Prostate gland (tissue), 2 donors: ENCODE measurements around the gene ARSG. TPM values are rescaled to one million over a fixed set of nuclear protein-coding genes. Genes with fewer than 3 reads are reported as not detected.
"Not testable (repeated sequence)": the region's sequence is repeated elsewhere in the genome, so short reads cannot be mapped to it uniquely, and the experiment has no call there.

Experiments used
- DNase-seq: peaks from one replicate; pipeline ENCODE4 v3.0.0-alpha.2; 2019; ENCODE audit warnings: low spot score
- H3K27ac ChIP-seq, 2 donors: fragments of 200-600 bp; sonication (generic); 2 replicates each; pipeline ENCODE4 v1.5.1; 2017 to 2019
- H3K27me3 ChIP-seq: fragments of 200-600 bp; sonication (generic); replicated peaks from 2 replicates; pipeline ENCODE4 v1.5.1; 2019; ENCODE audit not compliant: insufficient read depth
- H3K36me3 ChIP-seq, 2 donors: fragments of 200-600 bp; sonication (generic); 1 replicate in 1 of 2; 2 replicates in 1 of 2; pipeline versions ENCODE4 v1.5.1 to v1.8.1; 2017 to 2019
- H3K4me1 ChIP-seq: fragments of 200-600 bp; sonication (generic); replicated peaks from 2 replicates; pipeline ENCODE4 v1.5.1; 2019
- H3K4me3 ChIP-seq, 2 donors: fragments of 200-600 bp; sonication (generic); 2 replicates each; pipeline ENCODE4 v1.5.1; 2017 to 2019
- H3K9me3 ChIP-seq: fragments of 200-600 bp; sonication (generic); 2 replicates; pipeline ENCODE4 v1.5.1; 2017
- CTCF ChIP-seq, 4 experiments: fragments of 200-600 bp in 2 of 4; fragments of 450-650 bp in 2 of 4; sonication (generic) in 2 of 4; IDR thresholded peaks; 1 replicate in 3 of 4; 2 replicates in 1 of 4; pipeline ENCODE4 v1.5.1; 2016 to 2019; ENCODE audit warnings: antibody characterized with exemption in 4 of 4, mild to moderate bottlenecking in 2 of 4, moderate library complexity in 2 of 4
- POLR2A ChIP-seq: fragments of 450-650 bp; IDR thresholded peaks from one replicate; pipeline ENCODE4 v1.6.1; 2016; ENCODE audit warnings: antibody characterized with exemption, mild to moderate bottlenecking
- POLR2AphosphoS5 ChIP-seq: sonication (generic); formaldehyde crosslinking; IDR thresholded peaks from one replicate; pipeline ENCODE4 v1.6.1; 2017; ENCODE audit warnings: antibody characterized with exemption
- WGBS: methylation state at CpG from one replicate; pipeline ENCODE4 v1.1.5; 2018; 5-methylcytosine and 5-hydroxymethylcytosine counted together
- intact Hi-C: fragments of 100-400 bp; cut with DNase I; formaldehyde crosslinking; loops from one replicate; pipeline ENCODE4 v1.14.2; 2022
- total RNA-seq, 2 donors: library from RNA; depleted of rRNA; stranded (reverse); fragments of >200 nt; gene quantifications; one replicate each; pipeline ENCODE4 v1.1.0, GENCODE V29; 2016

The ARSG gene
- total RNA-seq, 2 donors from 2014 or later: 1.5 to 8.3 TPM

DNA sequence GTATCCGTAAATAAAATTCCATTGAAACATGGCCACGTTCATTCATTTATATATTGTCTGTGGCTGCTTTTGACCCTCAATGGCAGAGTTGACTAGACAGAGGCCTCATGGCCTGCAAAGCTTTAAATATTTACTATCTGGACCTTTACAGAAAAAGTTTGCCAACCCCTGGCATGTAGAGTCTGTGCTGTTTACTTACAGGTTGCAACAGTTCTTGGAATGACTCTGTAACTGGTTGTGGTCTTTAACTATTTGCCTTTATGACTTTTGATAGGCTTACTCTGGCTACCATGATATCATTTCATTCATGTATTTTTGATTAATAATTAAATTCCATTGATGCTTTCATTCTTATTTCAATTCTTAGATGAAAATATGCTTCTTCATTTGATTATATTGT lies 25.5 kb upstream of the ARSG start:
- not testable (repeated sequence) for H3K36me3 ChIP-seq, H3K27me3 ChIP-seq, H3K9me3 ChIP-seq, H3K27ac ChIP-seq, H3K4me3 ChIP-seq, H3K4me1 ChIP-seq
- DNase-seq: peak; percentile 69
- peak; percentile 83 for TF ChIP-seq POLR2AphosphoS5
- 71% methylated on average over 2 of the region's 2 CpGs for WGBS
- intact Hi-C loops: loop anchor here (10.0 kb wide), 1 partner anchor 129 kb away; no protein-coding TSS in a partner anchor

- no peaks in the 10 kb centered on the region for H3K9me3 ChIP-seq
- H3K4me1 ChIP-seq: no peaks in the 10 kb centered on the region
- no peak for DNase-seq
- H3K27me3 ChIP-seq: no peaks in the 10 kb centered on the region
- no peaks in the 10 kb centered on the region for H3K36me3 ChIP-seq
- H3K4me3 ChIP-seq: no peak overlapping the region
- WGBS: 85% methylated on average over 11 of the region's 11 CpGs
- no peak overlapping the region for H3K27ac ChIP-seq
- TF ChIP-seq POLR2AphosphoS5 (no peak), POLR2A (no peak), CTCF (IDR thresholded peaks at IDR 0.05) (no peak)
- intact Hi-C loops: no loop called here
These were observed 17.6 kb upstream of the ARSG start for GRCh38 chr17:68273722-68274121.

DNA sequence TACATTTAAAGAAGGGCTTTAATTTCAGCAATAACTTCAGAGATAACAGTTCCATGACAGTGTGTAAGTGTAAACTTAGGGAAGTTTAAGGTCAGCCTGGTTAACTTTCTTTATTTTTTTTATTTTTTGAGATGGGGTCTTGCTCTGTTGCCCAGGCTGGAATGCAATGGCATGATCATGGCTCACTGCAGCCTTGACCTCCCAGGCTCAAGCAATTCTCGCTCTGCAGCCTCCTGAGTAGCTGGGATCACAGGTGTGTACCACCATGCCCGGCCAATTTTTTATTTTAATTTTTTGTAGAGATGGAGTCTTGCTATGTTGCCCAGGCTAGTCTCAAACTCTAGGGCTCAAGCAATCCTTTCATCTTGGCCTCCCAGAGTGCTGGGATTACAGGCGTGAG lies 15.0 kb upstream of the ARSG start:
- H3K4me1 ChIP-seq, H3K27ac ChIP-seq, H3K27me3 ChIP-seq, intact Hi-C loops, H3K9me3 ChIP-seq, DNase-seq, H3K4me3 ChIP-seq, H3K36me3 ChIP-seq: not testable (repeated sequence)
- 97% methylated on average over 3 of the region's 3 CpGs for WGBS

- Histone ChIP-seq H3K4me3 (no peak overlapping the region), H3K27me3 (no peaks in the 10 kb centered on the region), H3K27ac (no peak overlapping the region), H3K9me3 (no peaks in the 10 kb centered on the region), H3K36me3 (no peaks in the 10 kb centered on the region), H3K4me1 (no peaks in the 10 kb centered on the region)
- no peak for TF ChIP-seq CTCF (IDR thresholded peaks at IDR 0.05)
- DNase-seq: no peak
- intact Hi-C loops: no loop called here
- 97% methylated on average over 5 of the region's 5 CpGs for WGBS
These were observed 13.5 kb upstream of the ARSG start for GRCh38 chr17:68277807-68278206.

DNA sequence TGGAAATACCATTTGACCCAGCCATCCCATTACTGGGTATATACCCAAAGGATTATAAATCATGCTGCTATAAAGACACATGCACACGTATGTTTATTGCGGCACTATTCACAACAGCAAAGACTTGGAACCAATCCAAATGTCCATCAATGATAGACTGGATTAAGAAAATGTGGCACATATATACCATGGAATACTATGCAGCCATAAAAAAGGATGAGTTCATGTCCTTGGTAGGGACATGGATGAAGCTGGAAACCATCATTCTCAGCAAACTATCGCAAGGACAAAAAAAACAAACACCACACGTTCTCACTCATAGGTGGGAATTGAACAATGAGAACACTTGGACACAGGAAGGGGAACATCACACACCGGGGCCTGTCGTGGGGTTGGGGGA lies 9.3 kb upstream of the ARSG start:
- H3K9me3 ChIP-seq, H3K4me3 ChIP-seq, intact Hi-C loops, DNase-seq, H3K36me3 ChIP-seq, H3K27me3 ChIP-seq, H3K4me1 ChIP-seq, H3K27ac ChIP-seq: not testable (repeated sequence)
- WGBS: 87% methylated on average over 6 of the region's 6 CpGs

GRCh38 chr17:68288375-68288774 lies 2.9 kb upstream of the ARSG start:
- Histone ChIP-seq H3K4me3 (no peak overlapping the region), H3K36me3 (no peaks in the 10 kb centered on the region), H3K27ac (no peak overlapping the region), H3K27me3 (no peaks in the 10 kb centered on the region), H3K9me3 (no peaks in the 10 kb centered on the region), H3K4me1 (peaks cover 5% of the 10 kb centered on the region)
- 88% methylated on average over 5 of the region's 5 CpGs for WGBS
- DNase-seq: no peak
- TF ChIP-seq POLR2AphosphoS5: no peak
- no peak for TF ChIP-seq CTCF (IDR thresholded peaks at IDR 0.05)
- no peak for TF ChIP-seq POLR2A
- intact Hi-C loops: no loop called here

DNA sequence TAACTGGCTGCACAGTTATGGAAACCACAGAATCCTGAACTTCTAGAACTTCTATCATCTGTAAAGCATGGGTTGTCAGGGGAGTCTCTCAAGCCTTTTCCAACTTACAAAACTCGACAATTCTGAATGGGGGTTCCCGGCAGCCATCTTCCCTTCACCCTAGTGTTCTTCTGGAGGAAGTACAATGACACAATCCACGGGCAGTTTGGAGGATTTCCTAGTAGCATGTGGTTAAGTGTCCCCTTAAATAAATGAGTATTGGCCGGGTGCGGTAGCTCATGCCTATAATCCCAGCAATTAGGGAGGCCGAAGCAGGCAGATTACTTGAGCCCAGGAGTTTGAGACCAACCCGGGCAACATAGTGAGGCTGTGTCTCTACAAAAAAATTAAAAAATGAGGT lies 2.5 kb upstream of the ARSG start:
- TF ChIP-seq POLR2A: no peak
- no peak for TF ChIP-seq CTCF (IDR thresholded peaks at IDR 0.05)
- TF ChIP-seq POLR2AphosphoS5: no peak
- Histone ChIP-seq H3K27me3 (no peaks in the 10 kb centered on the region), H3K36me3 (no peaks in the 10 kb centered on the region), H3K27ac (no peak overlapping the region), H3K9me3 (no peaks in the 10 kb centered on the region), H3K4me1 (peaks cover 5% of the 10 kb centered on the region), H3K4me3 (no peak overlapping the region)
- WGBS: 77% methylated on average over 7 of the region's 7 CpGs
- no peak for DNase-seq
- intact Hi-C loops: no loop called here
